ENCODE data around the gene PCDHGA2.
A peak's percentile ranks its signal among the peaks of the same experiment; 100 is the strongest.
"Not testable (repeated sequence)": the region's sequence is repeated elsewhere in the genome, so short reads cannot be mapped to it uniquely, and the experiment has no call there.

The PCDHGA2 gene

DNA sequence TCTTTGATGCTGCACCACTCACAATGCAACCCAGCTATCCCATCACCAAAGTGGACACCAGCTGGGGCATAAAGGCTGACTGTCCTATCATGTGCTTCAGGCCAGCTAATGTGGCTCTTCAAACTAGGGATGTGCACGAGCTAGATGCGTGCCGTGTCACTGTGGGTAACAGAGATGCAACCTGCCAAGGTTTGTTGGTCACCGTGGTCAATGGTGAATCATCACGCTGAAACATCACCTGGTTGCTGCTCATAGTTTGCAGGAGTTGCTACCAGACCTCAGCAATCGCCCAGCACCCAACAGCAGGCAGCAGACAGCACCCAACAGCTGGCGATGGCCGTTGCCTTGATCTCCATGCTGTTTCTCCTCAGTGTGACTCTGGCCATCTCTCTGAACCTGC, 10.3 kb upstream of the PCDHGA2 start:
- no peak for DNase-seq (ENCODE audit: low read depth)
- TF ChIP-seq, protein P1, sequence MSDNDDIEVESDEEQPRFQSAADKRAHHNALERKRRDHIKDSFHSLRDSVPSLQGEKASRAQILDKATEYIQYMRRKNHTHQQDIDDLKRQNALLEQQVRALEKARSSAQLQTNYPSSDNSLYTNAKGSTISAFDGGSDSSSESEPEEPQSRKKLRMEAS (IDR thresholded peaks at IDR 0.05; ENCODE audit: low read depth, low read length), result no peak
- TF ChIP-seq, protein P2, sequence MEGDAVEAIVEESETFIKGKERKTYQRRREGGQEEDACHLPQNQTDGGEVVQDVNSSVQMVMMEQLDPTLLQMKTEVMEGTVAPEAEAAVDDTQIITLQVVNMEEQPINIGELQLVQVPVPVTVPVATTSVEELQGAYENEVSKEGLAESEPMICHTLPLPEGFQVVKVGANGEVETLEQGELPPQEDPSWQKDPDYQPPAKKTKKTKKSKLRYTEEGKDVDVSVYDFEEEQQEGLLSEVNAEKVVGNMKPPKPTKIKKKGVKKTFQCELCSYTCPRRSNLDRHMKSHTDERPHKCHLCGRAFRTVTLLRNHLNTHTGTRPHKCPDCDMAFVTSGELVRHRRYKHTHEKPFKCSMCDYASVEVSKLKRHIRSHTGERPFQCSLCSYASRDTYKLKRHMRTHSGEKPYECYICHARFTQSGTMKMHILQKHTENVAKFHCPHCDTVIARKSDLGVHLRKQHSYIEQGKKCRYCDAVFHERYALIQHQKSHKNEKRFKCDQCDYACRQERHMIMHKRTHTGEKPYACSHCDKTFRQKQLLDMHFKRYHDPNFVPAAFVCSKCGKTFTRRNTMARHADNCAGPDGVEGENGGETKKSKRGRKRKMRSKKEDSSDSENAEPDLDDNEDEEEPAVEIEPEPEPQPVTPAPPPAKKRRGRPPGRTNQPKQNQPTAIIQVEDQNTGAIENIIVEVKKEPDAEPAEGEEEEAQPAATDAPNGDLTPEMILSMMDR (IDR thresholded peaks at IDR 0.05; ENCODE audit: low read depth, low read length), result no peak
- TF ChIP-seq MYC (IDR thresholded peaks at IDR 0.05; ENCODE audit: low read depth, low read length) (no peak), POLR2A (IDR thresholded peaks at IDR 0.05; ENCODE audit: extremely low read depth, insufficient read length) (no peak)
- no peak overlapping the region for H3K4me3 ChIP-seq (ENCODE audit: low read depth, low read length)

DNA sequence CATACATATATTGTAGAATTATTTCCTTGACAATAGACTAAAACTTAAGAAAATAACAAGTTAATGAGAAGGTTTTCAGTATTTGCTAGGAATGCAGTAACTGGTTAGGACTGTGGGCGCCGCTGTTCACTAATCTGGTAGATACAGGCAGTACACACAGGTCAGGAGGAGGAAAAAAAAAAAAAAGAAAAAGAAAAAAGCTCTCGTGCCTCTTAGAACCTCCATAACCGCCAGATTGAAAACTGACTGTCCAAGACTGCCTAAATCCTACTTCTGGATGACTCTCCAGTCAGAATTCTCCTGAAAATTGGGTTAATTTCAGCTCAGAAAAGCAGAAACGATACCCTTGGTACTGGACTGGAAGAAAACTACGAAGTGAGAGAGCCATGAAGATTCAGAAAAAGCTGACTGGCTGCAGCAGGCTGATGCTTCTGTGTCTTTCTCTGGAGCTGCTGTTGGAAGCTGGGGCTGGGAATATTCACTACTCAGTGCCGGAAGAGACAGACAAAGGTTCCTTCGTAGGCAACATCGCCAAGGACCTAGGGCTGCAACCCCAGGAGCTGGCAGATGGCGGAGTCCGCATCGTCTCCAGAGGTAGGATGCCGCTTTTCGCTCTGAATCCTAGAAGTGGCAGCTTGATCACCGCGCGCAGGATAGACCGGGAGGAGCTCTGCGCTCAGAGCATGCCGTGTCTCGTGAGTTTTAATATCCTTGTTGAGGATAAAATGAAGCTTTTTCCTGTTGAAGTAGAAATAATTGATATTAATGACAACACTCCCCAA, 8.1 kb upstream of the PCDHGA2 start, which contains the start of gene PCDHGA1:
Gene PCDHGA1, plus strand, starts transcription at position 216 of the 782 bp plus-strand sequence.
- TF ChIP-seq, protein P2 (IDR thresholded peaks at IDR 0.05; ENCODE audit: low read depth, low read length), result peak; percentile 23
- no peak for TF ChIP-seq MYC (IDR thresholded peaks at IDR 0.05; ENCODE audit: low read depth, low read length)
- H3K4me3 ChIP-seq (ENCODE audit: low read depth, low read length), result no peak within 1 kb of the TSS
- DNase-seq (ENCODE audit: low read depth), result peak; percentile 34

DNA sequence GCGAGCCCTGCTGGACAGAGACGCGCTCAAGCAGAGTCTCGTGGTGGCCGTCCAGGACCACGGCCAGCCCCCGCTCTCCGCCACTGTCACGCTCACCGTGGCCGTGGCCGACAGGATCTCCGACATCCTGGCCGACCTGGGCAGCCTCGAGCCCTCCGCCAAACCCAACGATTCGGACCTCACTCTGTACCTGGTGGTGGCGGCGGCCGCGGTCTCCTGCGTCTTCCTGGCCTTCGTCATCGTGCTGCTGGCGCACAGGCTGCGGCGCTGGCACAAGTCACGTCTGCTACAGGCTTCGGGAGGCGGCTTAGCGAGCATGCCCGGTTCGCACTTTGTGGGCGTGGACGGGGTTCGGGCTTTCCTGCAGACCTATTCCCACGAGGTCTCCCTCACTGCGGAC, 6.0 kb upstream of the PCDHGA2 start:
- DNase-seq (ENCODE audit: low read depth); H3K4me3 ChIP-seq (ENCODE audit: low read depth, low read length): not testable (repeated sequence)

DNA sequence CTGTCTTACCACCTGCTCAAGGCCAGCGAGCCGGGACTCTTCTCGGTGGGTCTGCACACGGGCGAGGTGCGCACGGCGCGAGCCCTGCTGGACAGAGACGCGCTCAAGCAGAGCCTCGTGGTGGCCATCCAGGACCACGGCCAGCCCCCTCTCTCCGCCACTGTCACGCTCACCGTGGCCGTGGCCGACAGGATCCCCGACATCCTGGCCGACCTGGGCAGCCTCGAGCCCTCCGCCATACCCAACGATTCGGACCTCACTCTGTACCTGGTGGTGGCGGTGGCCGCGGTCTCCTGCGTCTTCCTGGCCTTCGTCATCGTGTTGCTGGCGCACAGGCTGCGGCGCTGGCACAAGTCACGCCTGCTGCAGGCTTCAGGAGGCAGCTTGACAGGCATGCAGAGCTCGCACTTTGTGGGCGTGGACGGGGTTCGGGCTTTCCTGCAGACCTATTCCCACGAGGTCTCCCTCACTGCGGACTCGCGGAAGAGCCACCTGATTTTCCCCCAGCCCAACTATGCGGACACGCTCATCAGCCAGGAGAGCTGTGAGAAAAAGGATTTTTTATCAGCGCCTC, 2.3 kb downstream of the PCDHGA2 start:
- H3K4me3 ChIP-seq (ENCODE audit: low read depth, low read length); DNase-seq (ENCODE audit: low read depth): not testable (repeated sequence)

DNA sequence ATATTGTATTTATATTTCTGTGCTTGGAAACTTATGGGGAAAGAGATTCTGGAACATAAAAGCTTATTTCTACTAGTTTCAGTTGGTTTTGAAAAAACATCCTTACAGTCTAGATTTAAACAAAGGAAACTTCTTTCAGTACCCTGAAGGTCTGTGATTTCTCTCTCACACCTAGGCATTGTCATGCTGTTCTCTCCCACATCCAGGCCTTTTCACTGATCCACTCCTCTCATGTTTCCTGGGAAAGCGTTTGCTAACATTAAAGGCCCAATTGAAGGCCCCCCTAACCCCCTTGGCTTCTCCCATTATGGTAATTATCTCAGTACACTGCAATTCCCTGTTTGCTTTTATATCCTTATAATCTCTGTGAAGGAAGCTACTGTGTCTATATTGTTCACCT, 4.2 kb downstream of the PCDHGA2 start:
- no peak overlapping the region for H3K4me3 ChIP-seq (ENCODE audit: low read depth, low read length)
- DNase-seq (ENCODE audit: low read depth), result no peak
- TF ChIP-seq, protein P1 (IDR thresholded peaks at IDR 0.05; ENCODE audit: low read depth, low read length), result no peak
- TF ChIP-seq, protein P2 (IDR thresholded peaks at IDR 0.05; ENCODE audit: low read depth, low read length), result no peak
- TF ChIP-seq MYC (IDR thresholded peaks at IDR 0.05; ENCODE audit: low read depth, low read length) (no peak), POLR2A (IDR thresholded peaks at IDR 0.05; ENCODE audit: extremely low read depth, insufficient read length) (no peak)

DNA sequence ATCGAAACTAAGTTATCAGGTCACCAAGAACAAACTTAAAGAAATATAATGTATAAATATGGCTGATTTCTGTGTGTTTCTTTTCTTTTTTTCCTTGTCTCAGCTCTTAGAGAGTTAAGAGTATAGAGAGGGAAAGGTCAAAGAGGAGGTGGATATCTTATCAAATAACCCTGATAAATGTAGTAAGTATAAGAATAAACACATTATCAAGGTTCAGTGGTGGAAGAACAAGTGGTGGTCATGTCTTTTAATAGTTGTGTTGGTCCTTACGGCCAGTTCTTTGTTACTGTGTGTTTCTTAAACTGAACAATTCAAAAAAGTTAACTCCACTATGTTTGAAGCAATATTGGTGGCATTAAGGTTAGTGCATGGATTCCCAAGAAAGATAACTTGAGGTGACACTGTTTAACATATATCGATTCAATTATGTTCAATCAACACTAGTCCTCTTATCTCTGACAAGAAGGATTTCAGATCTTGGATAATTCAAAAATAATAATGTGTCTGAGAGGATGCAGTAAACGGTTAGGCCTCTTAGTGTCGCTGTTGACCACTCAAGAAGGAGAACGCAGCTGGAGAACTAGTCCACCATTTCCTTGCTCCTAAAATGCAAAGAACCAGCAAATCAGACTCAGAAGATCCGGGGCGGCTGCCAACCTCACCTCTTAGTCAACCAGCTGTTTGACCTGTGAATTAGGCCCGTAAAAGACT, 4.8 kb downstream of the PCDHGA2 start, which contains the start of gene PCDHGA3:
Gene PCDHGA3, plus strand, starts transcription at position 588 of the 711 bp plus-strand sequence. CDS start 205 bp downstream, outside the sequence.
- DNase-seq (ENCODE audit: low read depth), result peak; percentile 50
- TF ChIP-seq, protein P2 (IDR thresholded peaks at IDR 0.05; ENCODE audit: low read depth, low read length), result peak; percentile 47
- TF ChIP-seq MYC (IDR thresholded peaks at IDR 0.05; ENCODE audit: low read depth, low read length), result no peak
- TF ChIP-seq, protein P1 (IDR thresholded peaks at IDR 0.05; ENCODE audit: low read depth, low read length), result no peak
- H3K4me3 ChIP-seq (ENCODE audit: low read depth, low read length), result no peak within 1 kb of the TSS
